SU-DHL-6 (cell line): ENCODE results near the gene NAMPT.

Source experiments
- CTCF ChIP-seq: fragments of 200-600 bp; sonication (generic); IDR thresholded peaks from one replicate; pipeline ENCODE4 v1.5.1; 2017; ENCODE audit warnings: antibody characterized with exemption, mild to moderate bottlenecking, low read length, moderate library complexity; ENCODE audit not compliant: insufficient read depth, poor library complexity, severe bottlenecking
- EZH2phosphoT487 ChIP-seq: fragments of 200-600 bp; sonication (generic), shearing (Covaris generic); conservative IDR thresholded peaks from 2 replicates; pipeline ENCODE4 v1.6.1; 2018; ENCODE audit warnings: mild to moderate bottlenecking, antibody characterized with exemption, low read length, moderate library complexity, mixed read lengths

- TF ChIP-seq CTCF (no peak), EZH2phosphoT487 (no peak)
Measured at GRCh38 chr7:106282852-106283251, 1.9 kb downstream of the NAMPT start.
